HG03571 (cell line): ENCODE results near the gene ALPI.
"Not testable (repeated sequence)": the region's sequence is repeated elsewhere in the genome, so short reads cannot be mapped to it uniquely, and the experiment has no call there.

Experiments
- ATAC-seq: cut with Tn5 transposase; IDR thresholded peaks from one replicate; pipeline ENCODE4 v1.9.1; 2021; ENCODE audit not compliant: unreplicated experiment

ALPI gene

GRCh38 chr2:232420463-232421188 is 35.3 kb upstream of the ALPI start:
- no peak for ATAC-seq

GRCh38 chr2:232421189-232421785 is 34.7 kb upstream of the ALPI start:
- ATAC-seq = no peak

- no peak for ATAC-seq
These were observed 33.9 kb upstream of the ALPI start for GRCh38 chr2:232422051-232422450.

GRCh38 chr2:232422996-232423395 is 33.0 kb upstream of the ALPI start:
- not testable (repeated sequence) for ATAC-seq

GRCh38 chr2:232423407-232423806 is 32.5 kb upstream of the ALPI start:
- ATAC-seq = not testable (repeated sequence)

- ATAC-seq = no peak
These were observed 24.0 kb upstream of the ALPI start for GRCh38 chr2:232431705-232432590.

GRCh38 chr2:232432598-232433184 is 23.3 kb upstream of the ALPI start:
- no peak for ATAC-seq

- not testable (repeated sequence) for ATAC-seq
These were observed 22.3 kb upstream of the ALPI start for GRCh38 chr2:232433622-232434021.

GRCh38 chr2:232434091-232434490 is 21.9 kb upstream of the ALPI start:
- ATAC-seq = no peak

GRCh38 chr2:232434563-232435374 is 21.2 kb upstream of the ALPI start:
- no peak for ATAC-seq

- ATAC-seq = no peak
These were observed 20.6 kb upstream of the ALPI start for GRCh38 chr2:232435375-232435648.

- no peak for ATAC-seq
These were observed 20.1 kb upstream of the ALPI start for GRCh38 chr2:232435805-232436204.

GRCh38 chr2:232436381-232437194 is 19.4 kb upstream of the ALPI start:
- ATAC-seq = no peak

GRCh38 chr2:232437195-232437571 is 18.8 kb upstream of the ALPI start:
- ATAC-seq = no peak

GRCh38 chr2:232438091-232438490 is 17.9 kb upstream of the ALPI start:
- no peak for ATAC-seq

- ATAC-seq = no peak
These were observed 16.8 kb upstream of the ALPI start for GRCh38 chr2:232438951-232439757.

GRCh38 chr2:232439758-232440135 is 16.2 kb upstream of the ALPI start:
- ATAC-seq = no peak

- peak; percentile 62 for ATAC-seq
These were observed 15.5 kb upstream of the ALPI start for GRCh38 chr2:232440220-232441018.
